OCI-LY7 (cell line): Measurements from ENCODE around the gene DUSP7.

Source experiments
- CTCF ChIP-seq: fragments of 200-600 bp; sonication (generic); conservative IDR thresholded peaks from 2 replicates; pipeline ENCODE4 v1.5.1; 2014; ENCODE audit warnings: mild to moderate bottlenecking, antibody characterized with exemption, low read length, moderate library complexity, mixed read lengths
- EZH2phosphoT487 ChIP-seq: fragments of 200-600 bp; sonication (generic); IDR thresholded peaks from 2 replicates; pipeline ENCODE4 v1.6.1; 2018; ENCODE audit warnings: low read depth, borderline replicate concordance, mild to moderate bottlenecking, mixed run types, antibody characterized with exemption, low read length, moderate library complexity, mixed read lengths

GRCh38 chr3:52013802-52014598, 42.4 kb downstream of the DUSP7 start:
- TF ChIP-seq CTCF (no peak), EZH2phosphoT487 (no peak)
